GM23338 (cell line): ENCODE results near the gene DDX24. TPM values are rescaled to one million over a fixed set of nuclear protein-coding genes. Genes with fewer than 3 reads are reported as not detected.

Source experiments
- ATAC-seq: fragments of 200-7000 bp; cut with Tn5 transposase; 3 replicates; pipeline ENCODE4 v1.9.1; 2020
- DNase-seq: peaks from one replicate; pipeline ENCODE4 v3.0.0-alpha.2; 2015; ENCODE audit warnings: low spot score
- H2AFZ ChIP-seq: fragments of 200-600 bp; sonication (generic); 2 replicates; pipeline ENCODE4 v1.8.0; 2016; ENCODE audit warnings: antibody characterized with exemption, mild to moderate bottlenecking, moderate library complexity
- H3F3A ChIP-seq: fragments of 200-600 bp; sonication (generic); replicated peaks from 2 replicates; pipeline ENCODE4 v1.8.0; 2017; ENCODE audit warnings: antibody characterized with exemption, mixed run types, low read depth
- H3K27ac ChIP-seq: fragments of 200-600 bp; sonication (generic); 2 replicates; pipeline ENCODE4 v1.6.1; 2016; ENCODE audit warnings: low read depth
- H3K27me3 ChIP-seq: fragments of 200-600 bp; sonication (generic); 2 replicates; pipeline ENCODE4 v1.8.0; 2016; ENCODE audit warnings: mild to moderate bottlenecking, mixed run types, moderate library complexity; ENCODE audit not compliant: insufficient read depth
- H3K36me3 ChIP-seq: fragments of 200-600 bp; sonication (generic); 2 replicates; pipeline ENCODE4 v1.8.0; 2016; ENCODE audit warnings: mild to moderate bottlenecking; ENCODE audit not compliant: insufficient read depth
- H3K4me1 ChIP-seq: fragments of 200-600 bp; sonication (generic); 2 replicates; pipeline ENCODE4 v1.8.0; 2016; ENCODE audit warnings: mild to moderate bottlenecking, moderate library complexity; ENCODE audit not compliant: insufficient read depth
- H3K4me2 ChIP-seq: fragments of 200-600 bp; sonication (generic); 2 replicates; pipeline ENCODE4 v1.7.1; 2017; ENCODE audit warnings: mixed run types
- H3K4me3 ChIP-seq: fragments of 200-600 bp; sonication (generic); 2 replicates; pipeline ENCODE4 v1.6.1; 2016; ENCODE audit warnings: mixed run types
- H3K79me2 ChIP-seq: fragments of 200-600 bp; sonication (generic); replicated peaks from 2 replicates; pipeline ENCODE4 v1.8.0; 2017; ENCODE audit warnings: mild to moderate bottlenecking; ENCODE audit not compliant: insufficient read depth
- H3K9me2 ChIP-seq: fragments of 200-600 bp; sonication (generic); 2 replicates; pipeline ENCODE4 v1.8.0; 2017; ENCODE audit not compliant: insufficient read depth
- H4K20me1 ChIP-seq: fragments of 200-600 bp; sonication (generic); replicated peaks from 2 replicates; pipeline ENCODE4 v1.8.0; 2017; ENCODE audit warnings: mild to moderate bottlenecking; ENCODE audit not compliant: insufficient read depth
- H3K27ac Mint-ChIP-seq: 2 replicates; pipeline ENCODE4 v1.8.0; 2020; ENCODE audit warnings: inconsistent platforms, mild to moderate bottlenecking, moderate library complexity, mixed read lengths
- H3K27me3 Mint-ChIP-seq: 3 replicates; pipeline ENCODE4 v1.8.0; 2022; ENCODE audit warnings: low read depth, mild to moderate bottlenecking, moderate library complexity, mixed read lengths, inconsistent platforms; ENCODE audit not compliant: insufficient read depth, poor library complexity
- H3K36me3 Mint-ChIP-seq: 3 replicates; pipeline ENCODE4 v1.8.0; 2021; ENCODE audit warnings: low read depth, mild to moderate bottlenecking, inconsistent platforms, moderate library complexity, mixed read lengths
- H3K4me1 Mint-ChIP-seq: 3 replicates; pipeline ENCODE4 v1.8.0; 2020; ENCODE audit warnings: mild to moderate bottlenecking, inconsistent platforms, mixed read lengths
- H3K4me3 Mint-ChIP-seq: 3 replicates; pipeline ENCODE4 v1.8.0; 2021; ENCODE audit warnings: moderate library complexity, mild to moderate bottlenecking, inconsistent platforms, mixed read lengths
- H3K9me3 Mint-ChIP-seq: 3 replicates; pipeline ENCODE4 v1.8.0; 2020; ENCODE audit warnings: moderate library complexity, mild to moderate bottlenecking, inconsistent platforms, mixed read lengths
- EZH2 ChIP-seq: fragments of 200-600 bp; sonication (generic); IDR thresholded peaks from one replicate; pipeline ENCODE4 v1.8.0; 2017; ENCODE audit warnings: antibody characterized with exemption, mild to moderate bottlenecking, low read depth; ENCODE audit not compliant: unreplicated experiment
- EZH2phosphoT487 ChIP-seq: fragments of 200-600 bp; sonication (generic); IDR thresholded peaks from one replicate; pipeline ENCODE4 v1.8.1; 2018; ENCODE audit warnings: antibody characterized with exemption; ENCODE audit not compliant: unreplicated experiment
- JUNB ChIP-seq: IDR thresholded peaks from one replicate; pipeline ENCODE4 v1.6.1; 2016; ENCODE audit warnings: antibody characterized with exemption; ENCODE audit not compliant: unreplicated experiment
- REST ChIP-seq: IDR thresholded peaks from one replicate; pipeline ENCODE4 v1.6.1; 2018; ENCODE audit warnings: antibody characterized with exemption; ENCODE audit not compliant: unreplicated experiment
- STAT1 ChIP-seq: IDR thresholded peaks from one replicate; pipeline ENCODE4 v1.6.1; 2016; ENCODE audit warnings: antibody characterized with exemption; ENCODE audit not compliant: unreplicated experiment
- ZNF331 ChIP-seq: fragments of 250-450 bp; sonication (Bioruptor Pico); IDR thresholded peaks from 2 replicates; pipeline ENCODE4 v1.5.0; 2020; ENCODE audit warnings: low read depth, mild to moderate bottlenecking, moderate library complexity
- ZNF462 ChIP-seq: fragments of 250-450 bp; sonication (Bioruptor Pico); IDR thresholded peaks from 2 replicates; pipeline ENCODE4 v1.5.0; 2020; ENCODE audit warnings: mild to moderate bottlenecking, moderate library complexity
- polyA plus RNA-seq: library from polyadenylated mRNA; unstranded; fragments of >200 nt; fragmentation: Nextera tagmentation; extraction: Ambion mirVana; gene quantifications from 2 replicates; pipeline ENCODE4 v1.2.1, GENCODE V29; 2016
- total RNA-seq: library from RNA; depleted of rRNA; stranded (reverse); fragments of >200 nt; shearing (Covaris generic); gene quantifications from 2 replicates; pipeline ENCODE4 v1.2.3, GENCODE V29; 2014

DDX24 gene
- total and polyA plus RNA-seq, 2 experiments from 2014 or later = 150 to 265 TPM

DNA sequence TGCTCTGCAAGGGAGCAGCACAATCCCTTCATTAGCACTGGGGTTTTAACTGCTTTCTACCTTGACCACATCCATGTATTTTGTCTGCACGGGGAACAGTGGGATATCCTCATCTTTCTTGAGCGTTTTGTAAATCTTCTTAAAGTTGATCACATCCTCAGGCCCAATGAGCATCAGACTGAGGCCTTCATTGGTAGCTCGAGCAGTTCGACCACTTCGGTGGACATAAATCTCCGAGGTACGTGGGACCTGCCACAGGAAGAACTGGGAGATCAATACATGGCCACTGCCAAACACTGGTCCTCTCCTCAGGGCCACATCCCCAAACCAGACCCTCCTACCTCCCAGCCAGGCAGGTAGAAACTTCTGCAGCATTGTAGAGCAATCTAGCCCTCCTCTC, 26.1 kb downstream of the DDX24 start:
- no peak for DNase-seq
- no peak for ATAC-seq
- Histone ChIP-seq H3K36me3 (peaks cover 30% of the 10 kb centered on the region), H3K4me3 (no peak overlapping the region), H3K9me2 (no peaks in the 10 kb centered on the region), H3F3A (no peaks in the 10 kb centered on the region), H3K27ac (no peak overlapping the region), H3K79me2 (0 out of 2 replicates have a peak, but pooled peaks cover 10% of the 10 kb centered on the region), H3K27me3 (no peaks in the 10 kb centered on the region), H2AFZ (no peak overlapping the region), H3K4me2 (no peak overlapping the region), H4K20me1 (peaks cover 10% of the 10 kb centered on the region; the same call in 1 of the 2 replicates), H3K4me1 (no peaks in the 10 kb centered on the region)
- no peak overlapping the region for H3K27ac Mint-ChIP-seq
- no peak overlapping the region for H3K4me3 Mint-ChIP-seq
- H3K36me3 Mint-ChIP-seq = peaks cover 84% of the 10 kb centered on the region
- TF ChIP-seq ZNF331 (CRISPR knock-in tag) (no peak), STAT1 (no peak)
- no peaks in the 10 kb centered on the region for H3K9me3 Mint-ChIP-seq
- peaks cover 10% of the 10 kb centered on the region; the same call in 2 of the 3 replicates for H3K4me1 Mint-ChIP-seq
- peaks cover 4% of the 10 kb centered on the region for H3K27me3 Mint-ChIP-seq

DNA sequence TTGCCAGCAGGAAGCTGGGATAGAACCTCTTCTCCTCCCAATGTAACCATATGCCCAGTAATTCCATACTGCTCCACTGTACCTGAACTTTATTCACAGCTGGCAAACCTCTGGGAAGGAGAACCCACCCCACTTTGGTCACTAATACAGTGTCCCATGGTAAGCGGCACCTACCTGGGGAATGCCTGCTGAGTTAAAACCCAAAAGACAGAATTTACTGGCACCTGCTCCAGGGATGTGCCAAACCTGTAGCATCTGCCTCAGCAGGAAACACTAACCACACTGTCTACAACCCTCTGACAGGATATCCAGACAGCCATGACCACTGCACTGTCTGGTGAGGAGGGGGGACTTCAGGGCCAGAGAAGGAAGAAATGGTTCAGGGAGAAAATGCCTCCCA, 26.6 kb downstream of the DDX24 start:
- Histone ChIP-seq H2AFZ (no peak overlapping the region), H3K4me2 (no peak overlapping the region), H3K36me3 (peaks cover 30% of the 10 kb centered on the region), H3K4me3 (no peak overlapping the region), H4K20me1 (peaks cover 10% of the 10 kb centered on the region; the same call in 1 of the 2 replicates), H3K4me1 (no peaks in the 10 kb centered on the region), H3K27me3 (no peaks in the 10 kb centered on the region), H3K9me2 (no peaks in the 10 kb centered on the region), H3F3A (no peaks in the 10 kb centered on the region), H3K79me2 (0 out of 2 replicates have a peak, but pooled peaks cover 4% of the 10 kb centered on the region), H3K27ac (no peak overlapping the region)
- Mint-ChIP-seq H3K36me3 (peaks cover 86% of the 10 kb centered on the region), H3K27me3 (peaks cover 4% of the 10 kb centered on the region), H3K4me3 (no peak overlapping the region), H3K9me3 (no peaks in the 10 kb centered on the region), H3K27ac (no peak overlapping the region), H3K4me1 (peaks cover 10% of the 10 kb centered on the region; the same call in 2 of the 3 replicates)
- no peak for DNase-seq
- no peak for ATAC-seq
- no peak for TF ChIP-seq EZH2phosphoT487
- no peak for TF ChIP-seq REST
- TF ChIP-seq STAT1 = no peak
- no peak for TF ChIP-seq JUNB
- TF ChIP-seq ZNF331 (CRISPR knock-in tag) = no peak

GRCh38 chr14:94052662-94053061, 28.3 kb downstream of the DDX24 start:
- Histone ChIP-seq H3K36me3 (peaks cover 27% of the 10 kb centered on the region), H3F3A (no peaks in the 10 kb centered on the region), H3K27ac (peak overlapping the region; percentile 26; the same call in 1 of the 2 replicates), H3K79me2 (no peaks in the 10 kb centered on the region), H3K4me3 (no peak overlapping the region), H3K4me1 (no peaks in the 10 kb centered on the region), H2AFZ (no peak overlapping the region), H4K20me1 (peaks cover 7% of the 10 kb centered on the region), H3K9me2 (no peaks in the 10 kb centered on the region), H3K4me2 (no peak overlapping the region), H3K27me3 (no peaks in the 10 kb centered on the region)
- peak overlapping the region; percentile 74 for H3K27ac Mint-ChIP-seq
- H3K36me3 Mint-ChIP-seq = peaks cover 85% of the 10 kb centered on the region
- DNase-seq (no peak), ATAC-seq (no peak)
- H3K27me3 Mint-ChIP-seq = peaks cover 4% of the 10 kb centered on the region
- H3K9me3 Mint-ChIP-seq = no peaks in the 10 kb centered on the region
- peaks cover 10% of the 10 kb centered on the region; the same call in 2 of the 3 replicates for H3K4me1 Mint-ChIP-seq
- no peak overlapping the region for H3K4me3 Mint-ChIP-seq
- no peak for TF ChIP-seq EZH2
- TF ChIP-seq ZNF462 = no peak
